DMS114 treated with DMSO at 0.1 percent for 48 hours (cell line): ENCODE results near the gene PARP4.
"Not testable (repeated sequence)": the region's sequence is repeated elsewhere in the genome, so short reads cannot be mapped to it uniquely, and the experiment has no call there.

Experiments used
- DNase-seq: peaks from one replicate; lab custom pipeline; 2025; ENCODE audit not compliant: unreplicated experiment; lab: John Stamatoyannopoulos, UW

PARP4 gene

DNA sequence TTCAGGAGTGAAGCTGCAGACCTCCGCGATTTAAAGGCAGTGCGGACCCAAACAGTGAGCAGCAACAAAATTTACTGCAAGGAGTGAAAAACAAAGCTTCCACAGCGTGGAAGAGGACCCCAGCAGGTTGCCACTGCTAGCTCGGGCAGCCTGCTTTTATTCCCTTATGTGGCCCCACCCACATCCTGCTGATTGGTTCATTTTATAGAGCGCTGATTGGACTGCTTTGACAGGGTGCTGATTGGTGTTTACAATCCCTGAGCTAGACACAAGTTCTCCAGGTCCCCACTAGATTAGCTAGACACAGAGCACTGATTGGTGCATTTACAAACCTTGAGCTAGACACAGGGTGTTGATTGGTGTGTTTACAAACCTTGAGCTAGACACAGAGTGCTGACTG is 6.3 kb downstream of the PARP4 start:
- DNase-seq: not testable (repeated sequence)

DNA sequence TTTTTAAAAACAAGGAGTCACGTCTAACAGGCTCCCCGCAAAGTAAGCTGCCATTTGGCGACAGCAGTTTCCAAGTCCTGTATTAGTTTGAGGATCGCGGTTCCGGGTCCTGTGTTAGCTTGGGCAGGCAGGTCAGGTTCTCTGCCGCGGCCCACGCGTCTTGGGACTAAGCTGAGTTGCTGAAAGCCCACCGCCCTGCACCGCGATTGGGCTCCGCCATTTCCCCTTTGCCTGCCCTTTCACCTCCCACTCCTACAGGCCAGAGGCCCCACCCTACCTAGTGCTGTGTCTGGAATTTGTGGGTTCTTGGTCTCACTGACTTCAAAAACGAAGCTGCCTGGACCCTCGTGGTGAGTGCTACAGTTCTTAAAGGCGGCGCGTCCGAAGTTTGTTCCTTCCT is 6.8 kb downstream of the PARP4 start:
- DNase-seq: no peak

DNA sequence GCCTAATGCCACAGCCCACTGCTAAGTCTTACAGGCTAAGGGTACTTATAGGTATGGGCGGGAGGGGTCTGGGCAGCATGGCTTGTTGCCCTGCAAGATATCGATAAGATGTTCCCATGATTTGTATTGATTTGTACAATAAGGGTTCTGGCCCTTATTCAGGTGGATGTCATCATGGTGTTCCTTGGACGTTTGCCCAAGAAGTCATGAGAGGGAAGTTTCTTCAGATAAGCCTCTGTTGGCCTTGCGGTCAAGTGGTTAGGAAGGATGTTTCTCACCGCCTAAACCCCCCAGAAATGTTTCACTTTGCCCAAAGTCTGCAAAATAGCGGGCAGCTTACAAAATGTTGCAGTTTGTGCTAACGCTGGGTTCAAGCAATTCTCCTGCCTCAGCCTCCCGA is 7.3 kb downstream of the PARP4 start:
- no peak for DNase-seq

- no peak for DNase-seq
Measured at GRCh38 chr13:24503379-24503696, 9.2 kb downstream of the PARP4 start.

GRCh38 chr13:24502533-24503378 is 9.8 kb downstream of the PARP4 start:
- no peak for DNase-seq

GRCh38 chr13:24500977-24501376 is 11.6 kb downstream of the PARP4 start:
- DNase-seq: no peak

DNA sequence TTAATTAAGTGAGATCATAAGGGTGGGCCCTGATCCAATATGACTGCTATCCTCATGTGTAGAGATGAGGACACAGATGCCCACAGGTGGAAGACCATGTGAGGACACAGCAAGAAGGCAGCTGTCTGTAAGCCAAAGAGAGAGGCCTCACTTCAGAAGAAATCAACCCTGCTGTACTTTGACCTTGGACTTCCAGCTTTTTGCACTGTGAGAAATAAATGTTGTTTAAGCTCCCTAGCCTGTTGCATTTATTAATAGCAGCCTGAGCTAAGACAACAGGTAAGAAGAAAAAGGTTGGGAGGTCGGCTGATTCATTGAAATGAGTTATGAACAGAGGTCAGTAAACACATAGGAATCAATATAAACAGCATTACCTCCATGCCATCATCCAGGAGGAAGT is 14.8 kb downstream of the PARP4 start:
- no peak for DNase-seq

GRCh38 chr13:24496295-24496694 is 16.3 kb downstream of the PARP4 start:
- DNase-seq: not testable (repeated sequence)

- no peak for DNase-seq
Measured at GRCh38 chr13:24495151-24495729, 17.3 kb downstream of the PARP4 start.

GRCh38 chr13:24493356-24493755 is 19.2 kb downstream of the PARP4 start:
- DNase-seq: no peak

GRCh38 chr13:24491845-24492244 is 20.7 kb downstream of the PARP4 start:
- DNase-seq: no peak

DNA sequence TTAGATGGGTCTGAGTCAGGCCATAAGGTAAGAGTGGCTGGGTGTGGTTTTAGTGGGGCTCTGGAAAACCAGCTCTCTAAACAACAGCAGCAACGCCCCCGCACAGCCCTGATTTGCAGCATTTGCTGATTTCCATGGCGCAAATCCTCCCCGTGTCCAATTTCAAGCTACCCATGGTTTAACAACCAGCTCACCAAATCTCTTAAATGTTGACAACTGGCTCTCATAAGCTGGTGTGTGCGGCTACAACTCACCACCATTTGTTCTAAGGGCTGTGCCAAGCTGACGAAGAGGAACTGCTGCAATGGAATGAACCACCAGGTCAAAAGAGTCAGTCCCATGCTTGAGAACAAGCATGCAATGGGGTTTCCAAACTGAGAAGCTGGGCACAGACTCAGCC is 22.9 kb downstream of the PARP4 start:
- DNase-seq: no peak

- DNase-seq: not testable (repeated sequence)
Measured at GRCh38 chr13:24488092-24488491, 24.5 kb downstream of the PARP4 start.

DNA sequence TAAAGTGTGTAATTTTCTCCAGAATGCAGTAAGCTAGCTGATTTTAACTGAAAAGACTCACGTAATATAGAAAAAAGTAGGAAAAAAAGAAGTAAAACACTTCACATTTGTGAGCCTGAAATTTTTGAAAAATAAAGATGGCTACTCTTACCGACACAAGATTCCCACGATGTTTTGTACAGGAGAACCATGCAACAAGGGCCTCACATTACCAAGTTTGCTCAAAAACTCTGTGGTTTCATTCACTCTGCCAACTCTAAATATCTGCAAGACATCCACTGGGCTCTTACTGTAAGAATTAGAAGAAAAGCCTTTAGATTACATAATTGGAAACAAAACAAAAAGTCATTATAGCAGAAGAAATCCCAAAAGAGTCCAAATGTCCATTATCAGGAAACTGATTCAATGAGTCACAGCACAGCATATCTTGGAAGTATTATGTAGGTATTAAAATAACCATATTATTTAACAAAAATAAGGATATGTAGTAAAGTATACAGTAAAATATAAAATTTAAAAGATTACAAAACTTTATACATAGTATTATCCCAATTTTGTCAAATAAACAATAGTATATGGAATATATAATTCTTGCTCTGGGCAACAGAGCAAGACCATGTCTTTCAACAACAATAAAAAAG is 26.4 kb downstream of the PARP4 start:
- DNase-seq: not testable (repeated sequence)

GRCh38 chr13:24473686-24474085 is 38.9 kb downstream of the PARP4 start:
- no peak for DNase-seq

GRCh38 chr13:24472129-24472528 is 40.4 kb downstream of the PARP4 start:
- DNase-seq: not testable (repeated sequence)

DNA sequence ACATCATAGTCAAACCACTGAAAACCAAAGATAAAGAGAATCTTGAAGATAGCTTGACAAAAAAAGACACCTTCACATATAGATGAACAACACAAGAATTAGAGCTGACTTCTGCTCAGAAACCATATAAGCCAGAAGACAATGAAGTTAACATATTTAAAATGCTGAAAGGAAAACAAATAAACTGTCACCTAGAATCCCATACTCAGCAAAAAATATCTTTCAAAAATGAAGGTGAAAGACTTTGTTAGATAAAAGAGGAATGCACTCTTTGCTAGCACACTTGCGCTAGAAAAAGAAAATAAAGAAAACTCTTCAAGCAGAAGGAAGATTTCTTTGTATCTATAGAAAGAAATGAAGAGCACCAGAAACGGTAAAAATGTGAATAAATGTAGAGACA is 49.5 kb downstream of the PARP4 start:
- no peak for DNase-seq

DNA sequence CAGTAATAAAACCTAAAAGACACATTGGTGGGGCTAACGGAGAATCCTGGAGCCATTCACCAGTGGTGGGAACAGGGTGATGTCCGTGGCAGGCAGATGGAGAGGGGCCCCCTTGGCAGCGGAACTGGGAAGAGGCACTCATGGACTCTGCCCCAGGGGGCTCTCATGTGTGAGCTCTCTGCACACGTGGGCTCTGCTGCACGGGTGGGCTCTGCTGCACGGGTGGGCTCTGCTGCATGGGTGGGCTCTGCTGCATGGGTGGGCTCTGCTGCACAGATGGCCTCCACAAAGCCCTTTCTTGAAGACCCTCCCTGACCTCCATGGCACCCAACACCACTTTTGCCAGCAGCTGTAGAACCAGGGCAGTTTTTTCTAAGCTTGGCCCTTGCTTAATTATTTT is 52.3 kb downstream of the PARP4 start:
- DNase-seq: no peak

DNA sequence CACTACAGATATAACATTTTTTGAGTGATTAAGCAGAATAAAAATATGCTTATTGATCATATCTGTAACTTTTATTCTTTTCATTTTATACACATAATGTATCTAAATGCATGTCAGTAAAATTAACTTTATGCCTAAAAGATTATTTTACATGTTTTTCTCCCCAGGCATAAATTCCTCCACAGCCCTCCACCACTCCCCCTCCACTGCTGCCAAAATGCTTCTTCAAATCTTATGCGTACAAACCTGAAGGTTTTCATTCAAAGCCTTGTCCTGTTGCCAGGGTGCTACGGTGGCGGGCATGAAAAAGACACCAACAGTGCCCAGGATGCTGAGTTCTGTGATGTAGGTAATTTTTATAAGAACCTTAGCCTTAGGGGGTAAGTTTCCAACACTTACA is 52.9 kb downstream of the PARP4 start:
- DNase-seq: no peak

DNA sequence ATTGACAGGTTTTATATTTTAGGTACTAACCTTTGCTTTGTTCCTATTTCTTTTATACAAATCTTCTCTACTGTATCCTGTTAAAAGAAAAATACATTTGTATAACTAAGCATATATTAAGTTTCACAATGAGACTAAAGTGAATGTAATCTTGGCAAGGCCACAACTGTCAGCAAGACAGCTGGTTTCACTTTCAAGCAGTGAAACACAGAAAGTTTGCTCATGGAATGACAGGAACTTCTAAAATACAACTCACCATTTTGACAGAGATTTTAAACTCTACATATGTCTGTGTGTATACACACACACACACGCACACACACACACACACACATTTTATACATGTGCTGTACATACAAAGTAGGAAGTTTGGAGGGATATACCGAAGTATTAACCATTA is 53.3 kb downstream of the PARP4 start:
- no peak for DNase-seq

DNA sequence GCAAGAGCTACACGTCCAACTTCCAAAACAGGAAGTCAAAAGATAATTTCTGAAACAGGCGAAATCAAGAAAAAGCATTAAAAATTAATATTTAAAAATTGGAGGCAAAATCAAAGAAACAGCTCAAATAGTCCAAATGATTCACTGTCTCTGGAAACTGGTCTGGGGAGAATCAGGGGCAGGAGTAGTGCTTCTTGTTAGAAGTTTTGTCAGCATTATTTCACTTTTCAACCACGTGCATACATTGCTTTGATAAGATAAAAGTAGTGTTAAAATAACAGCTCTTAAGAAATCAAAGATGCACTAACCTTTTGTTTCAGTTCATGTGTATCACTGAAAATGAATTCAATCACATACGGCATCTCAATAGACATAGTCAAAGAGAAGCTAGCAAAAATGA is 53.8 kb downstream of the PARP4 start:
- DNase-seq: no peak

- DNase-seq: no peak
Measured at GRCh38 chr13:24456396-24456795, 56.2 kb downstream of the PARP4 start.
